Activated CD8-positive, alpha-beta memory T cell treated with anti-CD3 and anti-CD28 coated beads for 36 hours (primary cell): ENCODE measurements around the gene USP7. TPM values are rescaled to one million over a fixed set of nuclear protein-coding genes. Genes with fewer than 3 reads are reported as not detected.
"Not testable (repeated sequence)": the region's sequence is repeated elsewhere in the genome, so short reads cannot be mapped to it uniquely, and the experiment has no call there.

Experiments
- CTCF ChIA-PET: fragments of 350-600 bp; sonication (Branson Sonifier 250); formaldehyde crosslinking; loops from one replicate; lab custom pipeline; 2021; ENCODE audit warnings: antibody characterized with exemption; lab: Charles Lee
- POLR2A ChIA-PET: fragments of 350-600 bp; sonication (Branson Sonifier 250); formaldehyde crosslinking; loops from one replicate; lab custom pipeline; 2021; ENCODE audit warnings: antibody characterized with exemption; lab: Charles Lee
- total RNA-seq, 2 experiments: library from RNA; stranded (reverse); gene quantifications; one replicate each; pipeline ENCODE4 v1.2.3, GENCODE V29; 2021

USP7 gene
- total RNA-seq, 2 experiments from 2014 or later, result 192 to 209 TPM

GRCh38 chr16:8882041-8882617, 81.6 kb downstream of the USP7 start, which contains the start of gene LITAFD:
Gene LITAFD, plus strand, starts transcription at chr16:8882351. Its CDS starts 2,005 bp downstream, at chr16:8884356.
- ChIA-PET CTCF (interaction anchor here (1.3 to 2.4 kb wide), 4 partner anchors 12 to 226 kb away, joined by 4 to 9 read pairs (median 7); no protein-coding TSS in a partner anchor), POLR2A (no interaction called here)

- CTCF ChIA-PET, result interaction anchor here (0.6 to 2.4 kb wide), 28 partner anchors 9 to 313 kb away, joined by 3 to 19 read pairs (median 4); partner anchors contain the start of genes CARHSP1, PMM2 and TMEM186
- POLR2A ChIA-PET, result no interaction called here
Measured at GRCh38 chr16:8880839-8881510, 82.7 kb downstream of the USP7 start.

GRCh38 chr16:8878523-8878911, 85.2 kb downstream of the USP7 start:
- CTCF ChIA-PET, result interaction anchor here (0.7 to 1.0 kb wide), 2 partner anchors 260 to 294 kb away, joined by 3 read pairs; no protein-coding TSS in a partner anchor

GRCh38 chr16:8877894-8878522, 85.7 kb downstream of the USP7 start:
- ChIA-PET POLR2A (interaction anchor here (1.5 kb wide), 1 partner anchor 9 kb away, joined by 4 read pairs; the partner anchor contains the start of gene CARHSP1), CTCF (interaction anchor here (0.7 to 1.0 kb wide), 2 partner anchors 261 to 294 kb away, joined by 3 read pairs; no protein-coding TSS in a partner anchor)

More at GRCh38 chr16:8878523-8878911, 85.2 kb downstream of the USP7 start:
- POLR2A ChIA-PET, result interaction anchor here (0.8 to 1.5 kb wide), 2 partner anchors 10 to 48 kb away, joined by 3 to 4 read pairs; partner anchors contain the start of gene CARHSP1

GRCh38 chr16:8875317-8875716, 88.4 kb downstream of the USP7 start:
- POLR2A ChIA-PET, CTCF ChIA-PET: not testable (repeated sequence)

GRCh38 chr16:8874388-8874787, 89.3 kb downstream of the USP7 start:
- CTCF ChIA-PET, result interaction anchor here (1.2 to 1.5 kb wide), 2 partner anchors 10 to 90 kb away, joined by 3 to 4 read pairs; no protein-coding TSS in a partner anchor
- POLR2A ChIA-PET, result no interaction called here

- POLR2A ChIA-PET, result not testable (repeated sequence)
- CTCF ChIA-PET, result interaction anchor here (0.7 to 1.5 kb wide), 5 partner anchors 11 to 261 kb away, joined by 3 to 4 read pairs (median 3); no protein-coding TSS in a partner anchor
Measured at GRCh38 chr16:8873866-8874195, 89.9 kb downstream of the USP7 start.

- POLR2A ChIA-PET, result no interaction called here
- CTCF ChIA-PET, result interaction anchor here (0.6 to 1.5 kb wide), 5 partner anchors 13 to 262 kb away, joined by 3 to 4 read pairs (median 3); no protein-coding TSS in a partner anchor
Measured at GRCh38 chr16:8872967-8873865, 90.5 kb downstream of the USP7 start.

GRCh38 chr16:8872071-8872470, 91.6 kb downstream of the USP7 start:
- POLR2A ChIA-PET, result no interaction called here
- CTCF ChIA-PET, result interaction anchor here (1.2 kb wide), 1 partner anchor 305 kb away, joined by 4 read pairs; no protein-coding TSS in a partner anchor

- CTCF ChIA-PET, result interaction anchor here (0.7 kb wide), 1 partner anchor 11 kb away, joined by 3 read pairs; no protein-coding TSS in a partner anchor
- POLR2A ChIA-PET, result not testable (repeated sequence)
Measured at GRCh38 chr16:8869988-8870241, 93.8 kb downstream of the USP7 start.

GRCh38 chr16:8869212-8869987, 94.3 kb downstream of the USP7 start:
- ChIA-PET POLR2A (interaction anchor here (0.6 to 2.3 kb wide), 14 partner anchors 9 to 247 kb away, joined by 3 to 15 read pairs (median 5); partner anchors contain the start of genes HAPSTR1, TMEM186 and USP7), CTCF (interaction anchor here (0.6 to 2.0 kb wide), 6 partner anchors 11 to 214 kb away, joined by 3 to 7 read pairs (median 4); no protein-coding TSS in a partner anchor)

- ChIA-PET POLR2A (interaction anchor here (0.6 to 2.3 kb wide), 15 partner anchors 8 to 246 kb away, joined by 3 to 15 read pairs (median 4); partner anchors contain the start of genes HAPSTR1, PMM2, TMEM186 and USP7), CTCF (interaction anchor here (0.6 to 2.0 kb wide), 6 partner anchors 12 to 1870 kb away, joined by 3 to 7 read pairs (median 4); no protein-coding TSS in a partner anchor)
Measured at GRCh38 chr16:8868416-8869211, 95.1 kb downstream of the USP7 start, which contains the start of gene CARHSP1. Gene CARHSP1, minus strand, starts transcription at chr16:8869006. Its CDS starts 9,678 bp downstream, at chr16:8859328.

GRCh38 chr16:8867932-8868415, 95.7 kb downstream of the USP7 start:
- ChIA-PET POLR2A (interaction anchor here (1.0 to 2.3 kb wide), 8 partner anchors 8 to 224 kb away, joined by 3 to 15 read pairs (median 6); partner anchors contain the start of genes HAPSTR1 and PMM2), CTCF (interaction anchor here (0.6 to 2.0 kb wide), 5 partner anchors 12 to 1871 kb away, joined by 3 to 7 read pairs (median 5); no protein-coding TSS in a partner anchor)

- CTCF ChIA-PET, result interaction anchor here (0.5 to 2.0 kb wide), 4 partner anchors 69 to 1871 kb away, joined by 3 to 7 read pairs (median 4); no protein-coding TSS in a partner anchor
- POLR2A ChIA-PET, result interaction anchor here (1.9 to 2.3 kb wide), 3 partner anchors 13 to 67 kb away, joined by 6 to 12 read pairs (median 9); no protein-coding TSS in a partner anchor
Measured at GRCh38 chr16:8867216-8867931, 96.3 kb downstream of the USP7 start.

GRCh38 chr16:8866884-8867215, 96.9 kb downstream of the USP7 start:
- CTCF ChIA-PET, result interaction anchor here (0.5 kb wide), 1 partner anchor 1408 kb away, joined by 3 read pairs; no protein-coding TSS in a partner anchor

More at GRCh38 chr16:8866884-8867215, 96.9 kb downstream of the USP7 start:
- POLR2A ChIA-PET, result interaction anchor here (2.3 kb wide), 1 partner anchor 66 kb away, joined by 9 read pairs; no protein-coding TSS in a partner anchor
